GM18861 (cell line): ENCODE results near the gene KDSR.

Experiments
- ATAC-seq: cut with Tn5 transposase; IDR thresholded peaks from one replicate; pipeline ENCODE4 v1.9.1; 2021; ENCODE audit not compliant: unreplicated experiment

KDSR gene

GRCh38 chr18:63322206-63322605 lies 44.8 kb downstream of the KDSR start:
- ATAC-seq = no peak

GRCh38 chr18:63321291-63321690 lies 45.7 kb downstream of the KDSR start:
- no peak for ATAC-seq

GRCh38 chr18:63320975-63321265 lies 46.1 kb downstream of the KDSR start:
- no peak for ATAC-seq

GRCh38 chr18:63320123-63320974 lies 46.7 kb downstream of the KDSR start:
- ATAC-seq = peak; percentile 34

GRCh38 chr18:63319383-63320122 lies 47.5 kb downstream of the KDSR start, which contains the start of gene BCL2:
TSS of gene BCL2 (minus strand) at chr18:63319769.
- ATAC-seq = peak; percentile 2

- ATAC-seq = no peak
Measured at GRCh38 chr18:63318889-63319382, 48.1 kb downstream of the KDSR start.

- peak; percentile 31 for ATAC-seq
Measured at GRCh38 chr18:63317982-63318888, 48.8 kb downstream of the KDSR start.

GRCh38 chr18:63317556-63317946 lies 49.5 kb downstream of the KDSR start:
- ATAC-seq = no peak

- ATAC-seq = peak; percentile 19
Measured at GRCh38 chr18:63316612-63317555, 50.1 kb downstream of the KDSR start.

- ATAC-seq = no peak
Measured at GRCh38 chr18:63315876-63316275, 51.1 kb downstream of the KDSR start.

GRCh38 chr18:63315131-63315662 lies 51.8 kb downstream of the KDSR start:
- no peak for ATAC-seq

- ATAC-seq = no peak
Measured at GRCh38 chr18:63314062-63314790, 52.8 kb downstream of the KDSR start.

- no peak for ATAC-seq
Measured at GRCh38 chr18:63313396-63313917, 53.5 kb downstream of the KDSR start.

- ATAC-seq = peak; percentile 30
Measured at GRCh38 chr18:63312737-63313395, 54.1 kb downstream of the KDSR start.

- no peak for ATAC-seq
Measured at GRCh38 chr18:63312019-63312409, 55.0 kb downstream of the KDSR start.

GRCh38 chr18:63311118-63312018 lies 55.6 kb downstream of the KDSR start:
- peak; percentile 50 for ATAC-seq

- ATAC-seq = no peak
Measured at GRCh38 chr18:63309422-63309821, 57.6 kb downstream of the KDSR start.
